Upper lobe of left lung (tissue), 6 donors: ENCODE results near the gene WSB2. TPM values are rescaled to one million over a fixed set of nuclear protein-coding genes. Genes with fewer than 3 reads are reported as not detected.

Source experiments
- ATAC-seq, 2 donors: fragments of 200-7000 bp; cut with Tn5 transposase; one replicate each; pipeline ENCODE4 v1.9.1; 2022; ENCODE audit warnings: mild to moderate bottlenecking in 2 of 2, moderate library complexity in 2 of 2; ENCODE audit not compliant: low FRiP score in 2 of 2
- DNase-seq, 2 donors: peaks; one replicate each; pipeline ENCODE4 v3.0.0-alpha.2; 2019 to 2020
- H3K27ac ChIP-seq, 4 donors: fragments of 200-600 bp; sonication (generic); one replicate each; pipeline ENCODE4 v1.5.1; 2016 to 2019
- H3K27me3 ChIP-seq, 4 donors: fragments of 200-600 bp; sonication (generic); one replicate each; pipeline ENCODE4 v1.5.1; 2017 to 2019
- H3K36me3 ChIP-seq, 4 donors: fragments of 200-600 bp; sonication (generic); one replicate each; pipeline ENCODE4 v1.5.1; 2016 to 2019
- H3K4me1 ChIP-seq, 4 donors: fragments of 200-600 bp; sonication (generic); one replicate each; pipeline ENCODE4 v1.5.1; 2018 to 2019
- H3K4me3 ChIP-seq, 4 donors: fragments of 200-600 bp; sonication (generic); one replicate each; pipeline ENCODE4 v1.5.1; 2017 to 2019; ENCODE audit warnings: mild to moderate bottlenecking in 2 of 4, moderate library complexity in 1 of 4
- H3K9me3 ChIP-seq, 4 donors: fragments of 200-600 bp; sonication (generic); one replicate each; pipeline ENCODE4 v1.5.1; 2018 to 2019
- EP300 ChIP-seq, 4 donors: sonication (generic); formaldehyde crosslinking; IDR thresholded peaks; one replicate each; pipeline ENCODE4 v1.5.1; 2017; ENCODE audit warnings: antibody characterized with exemption in 4 of 4, control low read depth in 2 of 4
- POLR2A ChIP-seq, 4 donors: fragments of 450-650 bp; IDR thresholded peaks; one replicate each; pipeline ENCODE4 v1.5.1; 2016 to 2017; ENCODE audit warnings: antibody characterized with exemption in 4 of 4, mild to moderate bottlenecking in 2 of 4
- POLR2AphosphoS5 ChIP-seq, 2 donors: sonication (generic); formaldehyde crosslinking; IDR thresholded peaks; one replicate each; pipeline ENCODE4 v1.5.1; 2017; ENCODE audit warnings: antibody characterized with exemption in 2 of 2
- WGBS, 2 donors: methylation state at CpG; one replicate each; pipeline ENCODE4 v1.1.5; 2017 to 2018; 5-methylcytosine and 5-hydroxymethylcytosine counted together
- total RNA-seq, 6 donors: library from RNA; depleted of rRNA in 4 of 6; stranded (reverse); fragments of >200 nt in 4 of 6; gene quantifications; one replicate each; pipeline versions ENCODE4 v1.1.0 to v1.2.1, GENCODE V29; 2016 to 2021
- TF ChIP-seq, protein P1 (sequence below), 6 experiments: fragments of 450-650 bp in 4 of 6; fragments of 200-600 bp in 2 of 6; sonication (generic) in 2 of 6; IDR thresholded peaks; one replicate each; pipeline ENCODE4 v1.5.1; 2016 to 2019; ENCODE audit warnings: antibody characterized with exemption in 6 of 6
- donor health status: DM: no; HTN: no; CAD: no; lungs with moderate emphysema.
- donor health status: DM: no; HTN: yes; CAD: no; lungs with severe emphysema.

WSB2 gene
- total RNA-seq, 6 donors from 2014 or later = 46.1 to 112 (median 90.3) TPM

DNA sequence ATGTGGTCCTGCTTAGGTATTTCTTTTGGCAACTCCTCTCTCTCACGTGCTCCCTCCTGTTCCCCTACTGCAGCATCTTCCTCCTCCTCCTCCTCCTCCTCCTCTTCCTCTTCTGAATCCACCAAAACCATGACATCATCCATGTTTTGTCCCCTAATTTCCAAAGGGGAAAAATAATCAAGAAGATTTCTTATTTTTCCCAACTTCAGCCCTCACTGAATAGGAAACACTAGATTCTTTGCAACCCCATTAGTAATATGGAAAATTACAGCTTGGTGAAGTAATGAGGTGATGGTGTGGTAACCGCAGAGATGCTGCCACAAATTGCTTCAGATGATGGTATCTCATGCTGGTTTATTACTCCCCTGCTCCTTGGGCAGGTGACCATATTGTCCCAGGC, 7.5 kb upstream of the WSB2 start:
- Histone ChIP-seq H3K27ac (no peak overlapping the region), H3K36me3 (peaks cover 0 to 17% (median 1%) of the 10 kb centered on the region in 4 donors), H3K27me3 (no peaks in the 10 kb centered on the region), H3K4me3 (no peak overlapping the region), H3K4me1 (peaks cover 0 to 14% (median 9%) of the 10 kb centered on the region in 4 donors), H3K9me3 (no peaks in the 10 kb centered on the region)
- ATAC-seq (no peak), DNase-seq (no peak)
- WGBS, 2 donors = 78 to 80% methylated on average over 2 of the region's 2 CpGs
- TF ChIP-seq POLR2AphosphoS5 (IDR thresholded peaks at IDR 0.05) = no peak

DNA sequence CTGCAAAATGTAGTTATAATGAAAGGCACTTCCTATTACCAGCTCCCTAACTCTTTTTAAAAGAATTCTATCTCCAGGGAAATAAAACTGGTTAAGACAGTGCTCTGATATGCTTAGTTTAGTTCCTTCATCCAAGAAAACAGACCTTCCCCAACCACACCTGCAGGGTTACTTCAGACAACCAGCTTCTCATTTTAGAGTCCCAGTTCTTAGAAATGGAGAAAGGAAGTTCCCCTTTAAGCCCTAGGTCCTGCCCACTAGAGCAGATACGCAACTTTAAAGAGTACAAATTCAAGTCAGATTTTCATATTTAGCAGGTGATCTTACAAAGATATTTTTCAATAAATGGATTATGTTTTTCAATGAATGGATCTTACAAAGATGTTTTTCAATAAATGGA, 4.4 kb upstream of the WSB2 start:
- ATAC-seq (no peak), DNase-seq (no peak)
- H3K27ac ChIP-seq = peak overlapping the region in 2 of 4 donors; percentile 14 to 61
- H3K4me3 ChIP-seq = no peak overlapping the region
- H3K9me3 ChIP-seq = no peaks in the 10 kb centered on the region
- H3K27me3 ChIP-seq = no peaks in the 10 kb centered on the region
- TF ChIP-seq POLR2AphosphoS5 (IDR thresholded peaks at IDR 0.05) = no peak
- no peak for TF ChIP-seq POLR2A (IDR thresholded peaks at IDR 0.05)
- TF ChIP-seq, protein P1, sequence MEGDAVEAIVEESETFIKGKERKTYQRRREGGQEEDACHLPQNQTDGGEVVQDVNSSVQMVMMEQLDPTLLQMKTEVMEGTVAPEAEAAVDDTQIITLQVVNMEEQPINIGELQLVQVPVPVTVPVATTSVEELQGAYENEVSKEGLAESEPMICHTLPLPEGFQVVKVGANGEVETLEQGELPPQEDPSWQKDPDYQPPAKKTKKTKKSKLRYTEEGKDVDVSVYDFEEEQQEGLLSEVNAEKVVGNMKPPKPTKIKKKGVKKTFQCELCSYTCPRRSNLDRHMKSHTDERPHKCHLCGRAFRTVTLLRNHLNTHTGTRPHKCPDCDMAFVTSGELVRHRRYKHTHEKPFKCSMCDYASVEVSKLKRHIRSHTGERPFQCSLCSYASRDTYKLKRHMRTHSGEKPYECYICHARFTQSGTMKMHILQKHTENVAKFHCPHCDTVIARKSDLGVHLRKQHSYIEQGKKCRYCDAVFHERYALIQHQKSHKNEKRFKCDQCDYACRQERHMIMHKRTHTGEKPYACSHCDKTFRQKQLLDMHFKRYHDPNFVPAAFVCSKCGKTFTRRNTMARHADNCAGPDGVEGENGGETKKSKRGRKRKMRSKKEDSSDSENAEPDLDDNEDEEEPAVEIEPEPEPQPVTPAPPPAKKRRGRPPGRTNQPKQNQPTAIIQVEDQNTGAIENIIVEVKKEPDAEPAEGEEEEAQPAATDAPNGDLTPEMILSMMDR (IDR thresholded peaks at IDR 0.05) = no peak
- no peak for TF ChIP-seq EP300 (IDR thresholded peaks at IDR 0.05)
- H3K4me1 ChIP-seq = peaks cover 6 to 28% (median 20%) of the 10 kb centered on the region in 4 donors
- WGBS, 2 donors = 43 to 69% methylated on average over 1 of the region's 1 CpG
- peaks cover 0 to 3% (median 0%) of the 10 kb centered on the region in 4 donors for H3K36me3 ChIP-seq

DNA sequence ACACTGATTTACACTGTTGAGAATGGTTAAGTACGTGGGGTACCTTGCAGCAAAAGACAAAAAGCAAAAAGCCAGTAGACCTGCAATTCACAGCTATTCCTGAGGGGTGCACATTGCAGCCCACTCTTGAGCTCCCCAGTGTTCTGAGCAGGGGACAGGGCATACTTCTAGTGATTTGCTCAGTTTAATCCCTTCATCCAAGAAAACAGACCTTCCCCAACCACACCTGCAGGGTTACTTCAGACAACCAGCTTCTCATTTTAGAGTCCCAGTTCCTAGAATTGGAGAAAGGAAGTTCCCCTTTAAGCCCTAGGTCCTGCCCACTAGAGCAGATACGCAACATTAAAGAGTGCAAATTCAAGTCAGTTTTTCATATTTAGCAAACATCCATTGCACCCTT, 3.6 kb upstream of the WSB2 start:
- Histone ChIP-seq H3K9me3 (no peaks in the 10 kb centered on the region), H3K4me1 (peaks cover 11 to 36% (median 26%) of the 10 kb centered on the region in 4 donors), H3K27ac (peak overlapping the region in 2 of 4 donors; percentile 14 to 61), H3K4me3 (no peak overlapping the region), H3K36me3 (peaks cover 0 to 3% (median 0%) of the 10 kb centered on the region in 4 donors), H3K27me3 (no peaks in the 10 kb centered on the region)
- DNase-seq = no peak
- no peak for ATAC-seq
- 27 to 43% methylated on average over 2 of the region's 2 CpGs for WGBS, 2 donors
- no peak for TF ChIP-seq POLR2A (IDR thresholded peaks at IDR 0.05)
- no peak for TF ChIP-seq POLR2AphosphoS5 (IDR thresholded peaks at IDR 0.05)
- TF ChIP-seq, protein P1 (IDR thresholded peaks at IDR 0.05) = no peak
- TF ChIP-seq EP300 (IDR thresholded peaks at IDR 0.05) = no peak

DNA sequence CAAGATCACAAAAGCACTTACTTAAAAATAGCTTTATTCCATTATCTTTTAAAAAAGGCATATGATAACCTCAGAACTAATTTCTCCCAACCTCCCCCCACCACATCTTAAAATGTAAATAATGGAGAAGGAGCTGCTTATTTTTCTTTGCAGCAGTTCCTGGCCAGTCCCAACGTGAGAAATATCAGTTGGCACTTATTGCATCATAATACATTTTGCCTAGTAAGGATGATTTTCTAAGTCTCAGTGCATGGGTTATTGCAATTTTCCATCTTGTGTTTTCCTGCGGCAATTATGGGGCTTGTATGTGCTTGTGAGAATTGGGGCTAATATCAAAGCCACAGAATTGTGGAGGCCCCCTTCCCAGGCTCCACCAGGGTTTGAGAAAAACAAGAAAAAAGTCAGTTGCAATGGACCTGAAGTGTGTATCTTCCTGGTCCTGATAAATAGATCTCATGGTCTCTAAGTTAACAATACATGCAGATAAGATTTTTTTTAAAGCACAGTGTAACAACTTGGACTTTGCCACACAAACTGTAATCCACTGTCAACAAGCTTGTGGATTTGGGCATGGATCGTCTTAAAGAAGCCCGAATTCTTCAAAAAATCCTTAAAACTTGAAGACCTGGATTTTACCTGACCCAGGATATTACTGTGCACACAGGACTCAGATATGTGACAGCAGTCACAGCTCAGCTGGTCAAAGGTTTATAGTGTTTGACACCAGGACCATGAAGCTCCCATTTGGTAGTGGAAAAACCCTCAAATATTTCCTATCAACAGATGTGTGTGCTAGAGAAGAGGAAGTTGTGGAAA, 2.8 kb upstream of the WSB2 start:
- Histone ChIP-seq H3K9me3 (no peaks in the 10 kb centered on the region), H3K4me3 (no peak overlapping the region), H3K27ac (peak overlapping the region in 2 of 4 donors; percentile 14 to 95), H3K27me3 (no peaks in the 10 kb centered on the region), H3K36me3 (peaks cover 0 to 3% (median 0%) of the 10 kb centered on the region in 4 donors), H3K4me1 (peaks cover 17 to 44% (median 30%) of the 10 kb centered on the region in 4 donors)
- TF ChIP-seq POLR2AphosphoS5 (IDR thresholded peaks at IDR 0.05) (no peak), EP300 (IDR thresholded peaks at IDR 0.05) (no peak), POLR2A (IDR thresholded peaks at IDR 0.05) (no peak)
- TF ChIP-seq, protein P1 (IDR thresholded peaks at IDR 0.05) = no peak
- ATAC-seq = no peak
- no peak for DNase-seq
- 54 to 65% methylated on average over 4 of the region's 4 CpGs for WGBS, 2 donors

DNA sequence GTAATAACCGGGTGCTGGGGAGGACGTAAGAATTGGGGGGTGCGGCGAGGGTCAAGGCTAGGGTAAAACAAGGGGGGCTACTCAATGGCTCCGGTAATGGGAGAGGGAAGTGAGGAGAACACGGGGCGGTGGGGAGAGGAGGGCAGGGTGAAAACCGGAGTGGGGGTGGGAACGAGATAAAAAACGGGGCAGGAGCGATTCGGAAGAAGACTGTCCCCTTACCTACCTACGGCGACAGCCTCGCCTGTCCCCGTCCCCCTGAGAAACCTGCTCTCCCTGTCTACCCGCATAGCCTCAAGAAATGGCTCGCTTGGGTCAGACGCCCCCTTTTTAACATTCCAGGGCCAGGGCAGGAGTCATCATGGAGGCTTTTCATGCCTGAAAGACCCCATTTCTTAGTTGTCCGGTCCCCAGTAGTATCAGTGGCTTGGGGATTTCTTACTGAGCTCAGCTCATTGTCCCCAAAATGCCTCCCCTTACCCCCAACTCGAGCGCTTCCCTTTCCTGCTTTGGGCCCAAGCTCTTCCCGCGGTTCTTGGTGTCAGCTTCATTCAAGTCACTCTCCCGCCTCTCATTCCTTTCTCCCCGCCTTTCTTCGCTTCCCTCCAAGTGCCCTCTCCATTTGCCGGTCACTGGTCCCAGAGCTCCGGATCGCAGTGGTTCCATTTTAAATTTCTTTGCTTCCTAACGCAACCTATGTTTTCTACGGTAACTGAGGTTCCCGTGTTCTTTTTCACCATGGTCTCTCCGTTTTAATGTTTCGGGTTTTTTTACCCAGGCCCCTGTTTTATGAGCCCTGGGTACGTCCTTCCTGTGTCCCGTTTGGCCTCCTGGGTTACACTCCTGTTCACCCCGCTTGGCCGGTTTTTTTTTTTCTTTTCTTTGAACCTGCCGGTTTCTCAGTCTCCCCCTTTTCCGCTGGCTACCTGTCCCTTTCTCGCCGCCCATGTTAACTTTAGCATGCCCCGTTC, 1.2 kb upstream of the WSB2 start:
- Histone ChIP-seq H3K9me3 (no peaks in the 10 kb centered on the region), H3K36me3 (no peaks in the 10 kb centered on the region), H3K4me3 (peak overlapping the region; percentile 76 to 91 (median 83)), H3K27me3 (no peaks in the 10 kb centered on the region), H3K27ac (peak overlapping the region; percentile 95 to 98 (median 96)), H3K4me1 (peaks cover 17 to 51% (median 32%) of the 10 kb centered on the region in 4 donors)
- TF ChIP-seq EP300 (IDR thresholded peaks at IDR 0.05) = no peak
- peak in 1 of 2 donors; percentile 31 for TF ChIP-seq POLR2AphosphoS5 (IDR thresholded peaks at IDR 0.05)
- peak in 1 of 4 donors; percentile 40 for TF ChIP-seq POLR2A (IDR thresholded peaks at IDR 0.05)
- 2 to 4% methylated on average over 40 to 44 of the region's 44 CpGs for WGBS, 2 donors
- DNase-seq (peak in 1 of 2 donors; percentile 63), ATAC-seq (peak; percentile 58 to 67)
